H54 (cell line): Measurements from ENCODE around the gene GPR179.

Experiments used
- DNase-seq: peaks from one replicate; pipeline ENCODE4 v3.0.0; 2011; ENCODE audit warnings: low spot score, mixed read lengths; ENCODE audit not compliant: insufficient read length
- FAIRE-seq: peaks from 3 replicates; lab custom pipeline; 2011; peaks lifted over from hg19 to GRCh38; lab: Jason Lieb, UNC
- POLR2A ChIP-seq: IDR thresholded peaks from 2 replicates; pipeline ENCODE4 v1.6.1; 2011; ENCODE audit warnings: low read depth, mild to moderate bottlenecking, low read length

GPR179 gene

GRCh38 chr17:38352245-38353085, 8.7 kb upstream of the GPR179 start:
- no peak for FAIRE-seq
- TF ChIP-seq POLR2A, result no peak
- no peak for DNase-seq

- FAIRE-seq, result no peak
- peak; percentile 75 for TF ChIP-seq POLR2A
- peak; percentile 90 for DNase-seq
Observed at GRCh38 chr17:38351412-38352222, 7.9 kb upstream of the GPR179 start, which contains the start of gene SOCS7. Gene SOCS7 (plus strand): TSS chr17:38351844. CDS start chr17:38352053, 209 bp downstream.

GRCh38 chr17:38350035-38350434, 6.3 kb upstream of the GPR179 start:
- DNase-seq, result no peak
- no peak for TF ChIP-seq POLR2A
- no peak for FAIRE-seq

- FAIRE-seq (no peak), DNase-seq (peak; percentile 56)
- TF ChIP-seq POLR2A, result no peak
Observed at GRCh38 chr17:38349097-38349730, 5.5 kb upstream of the GPR179 start.

- no peak for TF ChIP-seq POLR2A
- FAIRE-seq (no peak), DNase-seq (no peak)
Observed at GRCh38 chr17:38345743-38346142, 2.0 kb upstream of the GPR179 start.

GRCh38 chr17:38344420-38344745, 627 bp upstream of the GPR179 start:
- DNase-seq, result no peak
- TF ChIP-seq POLR2A, result no peak
- no peak for FAIRE-seq

- no peak for TF ChIP-seq POLR2A
- FAIRE-seq, result no peak
- no peak for DNase-seq
Observed at GRCh38 chr17:38342886-38343607, 709 bp downstream of the GPR179 start.

GRCh38 chr17:38341035-38341721, 2.6 kb downstream of the GPR179 start:
- TF ChIP-seq POLR2A, result no peak

GRCh38 chr17:38339891-38340290, 3.9 kb downstream of the GPR179 start:
- no peak for TF ChIP-seq POLR2A
- FAIRE-seq, result no peak
- no peak for DNase-seq

More at GRCh38 chr17:38341035-38341721, 2.6 kb downstream of the GPR179 start:
- DNase-seq (peak; percentile 42), FAIRE-seq (no peak)

- no peak for TF ChIP-seq POLR2A
- DNase-seq (no peak), FAIRE-seq (no peak)
Observed at GRCh38 chr17:38338535-38338934, 5.2 kb downstream of the GPR179 start.

- FAIRE-seq (no peak), DNase-seq (no peak)
- no peak for TF ChIP-seq POLR2A
Observed at GRCh38 chr17:38338053-38338452, 5.7 kb downstream of the GPR179 start.

GRCh38 chr17:38336838-38337237, 6.9 kb downstream of the GPR179 start:
- FAIRE-seq, result no peak
- TF ChIP-seq POLR2A, result no peak
- no peak for DNase-seq
